ENCODE data around the gene CRYBG1.
A peak's percentile ranks its signal among the peaks of the same experiment; 100 is the strongest.

Gene CRYBG1

DNA sequence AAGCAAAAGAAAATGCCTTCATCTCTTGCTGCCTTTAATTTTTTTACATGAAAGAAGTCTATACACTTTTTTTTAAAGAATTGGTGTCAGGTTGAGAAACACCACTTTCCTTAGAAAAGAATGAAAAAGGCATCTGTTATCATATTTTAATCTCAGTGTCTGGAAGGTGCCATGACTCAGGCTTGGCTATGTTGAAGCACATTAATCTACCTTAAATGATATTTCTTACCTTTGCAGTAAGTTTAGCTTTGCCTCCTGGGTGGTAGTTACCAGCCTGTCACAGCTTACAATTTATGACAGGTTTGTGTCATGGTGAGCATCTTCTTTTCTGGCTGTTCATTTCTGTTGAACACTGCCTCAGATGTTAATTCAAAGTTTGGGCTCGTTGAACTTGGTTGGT is 173.5 kb downstream of the CRYBG1 start:
- H3K4me3 ChIP-seq (replicated peaks; ENCODE audit: insufficient read depth, low read length), result no peak overlapping the region
- no peak for DNase-seq (ENCODE audit: low read depth in 1 of 2, low spot score in 1 of 2)
- H3K27ac ChIP-seq (replicated peaks), result peak overlapping the region; percentile 46
- no peaks in the 10 kb centered on the region for H3K27me3 ChIP-seq (ENCODE audit: insufficient read depth, poor library complexity, severe bottlenecking)
- no peak for TF ChIP-seq POLR2AphosphoS5 (IDR thresholded peaks at IDR 0.05; ENCODE audit: low read depth)
- TF ChIP-seq SPI1 (IDR thresholded peaks at IDR 0.05; ENCODE audit: borderline replicate concordance, low read depth), result no peak
- TF ChIP-seq, protein P1, sequence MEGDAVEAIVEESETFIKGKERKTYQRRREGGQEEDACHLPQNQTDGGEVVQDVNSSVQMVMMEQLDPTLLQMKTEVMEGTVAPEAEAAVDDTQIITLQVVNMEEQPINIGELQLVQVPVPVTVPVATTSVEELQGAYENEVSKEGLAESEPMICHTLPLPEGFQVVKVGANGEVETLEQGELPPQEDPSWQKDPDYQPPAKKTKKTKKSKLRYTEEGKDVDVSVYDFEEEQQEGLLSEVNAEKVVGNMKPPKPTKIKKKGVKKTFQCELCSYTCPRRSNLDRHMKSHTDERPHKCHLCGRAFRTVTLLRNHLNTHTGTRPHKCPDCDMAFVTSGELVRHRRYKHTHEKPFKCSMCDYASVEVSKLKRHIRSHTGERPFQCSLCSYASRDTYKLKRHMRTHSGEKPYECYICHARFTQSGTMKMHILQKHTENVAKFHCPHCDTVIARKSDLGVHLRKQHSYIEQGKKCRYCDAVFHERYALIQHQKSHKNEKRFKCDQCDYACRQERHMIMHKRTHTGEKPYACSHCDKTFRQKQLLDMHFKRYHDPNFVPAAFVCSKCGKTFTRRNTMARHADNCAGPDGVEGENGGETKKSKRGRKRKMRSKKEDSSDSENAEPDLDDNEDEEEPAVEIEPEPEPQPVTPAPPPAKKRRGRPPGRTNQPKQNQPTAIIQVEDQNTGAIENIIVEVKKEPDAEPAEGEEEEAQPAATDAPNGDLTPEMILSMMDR (IDR thresholded peaks at IDR 0.05; ENCODE audit: insufficient read depth, low read length), result no peak
- no peak for TF ChIP-seq GABPA (IDR thresholded peaks at IDR 0.05; ENCODE audit: low read depth)

DNA sequence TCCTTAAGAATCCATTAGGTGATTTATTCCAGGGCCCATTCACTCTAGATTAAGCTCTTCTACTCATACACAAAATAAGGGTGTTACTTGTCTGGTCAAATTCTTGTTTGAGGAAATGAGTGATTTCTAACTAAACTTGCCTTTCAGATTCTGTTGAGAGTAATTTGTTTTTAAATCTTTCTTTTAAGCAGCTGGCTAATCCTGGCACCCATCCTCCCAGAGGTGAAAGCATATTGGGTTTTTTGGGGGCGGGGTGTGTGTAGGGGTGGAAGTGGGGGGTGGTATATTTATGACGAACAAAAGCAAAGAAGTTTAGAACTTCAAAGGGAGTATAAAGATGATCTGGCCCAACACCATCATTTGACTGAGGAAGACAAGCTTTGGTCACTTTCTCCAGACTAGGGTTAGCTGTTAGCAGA is 174.1 kb downstream of the CRYBG1 start:
- no peaks in the 10 kb centered on the region for H3K27me3 ChIP-seq (ENCODE audit: insufficient read depth, poor library complexity, severe bottlenecking)
- no peak for DNase-seq (ENCODE audit: low read depth in 1 of 2, low spot score in 1 of 2)
- TF ChIP-seq GABPA (IDR thresholded peaks at IDR 0.05; ENCODE audit: low read depth) (no peak), SPI1 (IDR thresholded peaks at IDR 0.05; ENCODE audit: borderline replicate concordance, low read depth) (no peak)
- no peak overlapping the region for H3K27ac ChIP-seq (replicated peaks)
- no peak overlapping the region for H3K4me3 ChIP-seq (replicated peaks; ENCODE audit: insufficient read depth, low read length)

DNA sequence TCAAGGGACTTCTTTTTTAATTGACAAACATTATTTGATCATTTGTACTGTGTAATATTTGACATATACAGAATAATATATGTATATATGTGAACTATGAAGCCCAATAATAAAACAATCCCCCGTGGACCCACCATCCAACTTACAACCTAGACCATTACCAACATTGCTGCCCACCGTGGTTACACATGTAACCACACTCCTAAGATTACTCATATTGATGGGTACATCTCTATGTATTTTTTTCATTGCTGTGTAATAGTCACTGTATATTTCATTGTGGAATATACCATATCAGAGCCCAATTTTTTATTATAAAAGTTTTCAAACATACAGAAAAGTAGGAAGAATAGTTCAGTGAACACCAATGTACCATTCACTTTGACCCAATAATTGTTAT is 174.5 kb downstream of the CRYBG1 start:
- DNase-seq (ENCODE audit: low read depth in 1 of 2, low spot score in 1 of 2), result no peak
- Histone ChIP-seq H3K27ac (replicated peaks) (no peak overlapping the region), H3K27me3 (ENCODE audit: insufficient read depth, poor library complexity, severe bottlenecking) (no peaks in the 10 kb centered on the region), H3K4me3 (replicated peaks; ENCODE audit: insufficient read depth, low read length) (no peak overlapping the region)
- TF ChIP-seq POLR2AphosphoS5 (IDR thresholded peaks at IDR 0.05; ENCODE audit: low read depth) (no peak), SPI1 (IDR thresholded peaks at IDR 0.05; ENCODE audit: borderline replicate concordance, low read depth) (no peak), GABPA (IDR thresholded peaks at IDR 0.05; ENCODE audit: low read depth) (no peak)
- TF ChIP-seq, protein P1 (IDR thresholded peaks at IDR 0.05; ENCODE audit: insufficient read depth, low read length), result no peak
- TF ChIP-seq, protein P2, sequence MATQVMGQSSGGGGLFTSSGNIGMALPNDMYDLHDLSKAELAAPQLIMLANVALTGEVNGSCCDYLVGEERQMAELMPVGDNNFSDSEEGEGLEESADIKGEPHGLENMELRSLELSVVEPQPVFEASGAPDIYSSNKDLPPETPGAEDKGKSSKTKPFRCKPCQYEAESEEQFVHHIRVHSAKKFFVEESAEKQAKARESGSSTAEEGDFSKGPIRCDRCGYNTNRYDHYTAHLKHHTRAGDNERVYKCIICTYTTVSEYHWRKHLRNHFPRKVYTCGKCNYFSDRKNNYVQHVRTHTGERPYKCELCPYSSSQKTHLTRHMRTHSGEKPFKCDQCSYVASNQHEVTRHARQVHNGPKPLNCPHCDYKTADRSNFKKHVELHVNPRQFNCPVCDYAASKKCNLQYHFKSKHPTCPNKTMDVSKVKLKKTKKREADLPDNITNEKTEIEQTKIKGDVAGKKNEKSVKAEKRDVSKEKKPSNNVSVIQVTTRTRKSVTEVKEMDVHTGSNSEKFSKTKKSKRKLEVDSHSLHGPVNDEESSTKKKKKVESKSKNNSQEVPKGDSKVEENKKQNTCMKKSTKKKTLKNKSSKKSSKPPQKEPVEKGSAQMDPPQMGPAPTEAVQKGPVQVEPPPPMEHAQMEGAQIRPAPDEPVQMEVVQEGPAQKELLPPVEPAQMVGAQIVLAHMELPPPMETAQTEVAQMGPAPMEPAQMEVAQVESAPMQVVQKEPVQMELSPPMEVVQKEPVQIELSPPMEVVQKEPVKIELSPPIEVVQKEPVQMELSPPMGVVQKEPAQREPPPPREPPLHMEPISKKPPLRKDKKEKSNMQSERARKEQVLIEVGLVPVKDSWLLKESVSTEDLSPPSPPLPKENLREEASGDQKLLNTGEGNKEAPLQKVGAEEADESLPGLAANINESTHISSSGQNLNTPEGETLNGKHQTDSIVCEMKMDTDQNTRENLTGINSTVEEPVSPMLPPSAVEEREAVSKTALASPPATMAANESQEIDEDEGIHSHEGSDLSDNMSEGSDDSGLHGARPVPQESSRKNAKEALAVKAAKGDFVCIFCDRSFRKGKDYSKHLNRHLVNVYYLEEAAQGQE (IDR thresholded peaks at IDR 0.05; ENCODE audit: insufficient replicate concordance, low read depth), result no peak

DNA sequence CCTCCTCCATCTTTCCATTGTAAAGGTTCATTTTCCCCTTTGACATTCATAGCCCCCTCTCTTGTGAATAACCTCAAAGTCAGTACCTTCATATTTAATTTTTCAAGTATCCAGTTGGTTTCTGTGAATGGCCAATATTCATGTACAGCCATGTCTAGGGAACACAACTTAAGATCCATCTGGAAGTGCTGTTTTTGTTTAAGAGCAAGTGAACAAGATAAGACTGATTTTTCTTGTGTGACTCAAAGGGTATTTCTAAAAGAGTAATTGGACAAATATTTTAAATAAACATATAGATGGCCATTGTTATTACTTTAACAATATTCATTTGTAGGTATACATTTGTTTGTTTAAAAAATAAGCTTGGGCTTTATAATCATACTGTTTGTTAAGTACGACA is 175.8 kb downstream of the CRYBG1 start:
- H3K27ac ChIP-seq (replicated peaks), result peak overlapping the region; percentile 43
- TF ChIP-seq POLR2AphosphoS5 (IDR thresholded peaks at IDR 0.05; ENCODE audit: low read depth) (no peak), SPI1 (IDR thresholded peaks at IDR 0.05; ENCODE audit: borderline replicate concordance, low read depth) (no peak), GABPA (IDR thresholded peaks at IDR 0.05; ENCODE audit: low read depth) (no peak)
- TF ChIP-seq, protein P1 (IDR thresholded peaks at IDR 0.05; ENCODE audit: insufficient read depth, low read length), result no peak
- TF ChIP-seq, protein P2 (IDR thresholded peaks at IDR 0.05; ENCODE audit: insufficient replicate concordance, low read depth), result no peak
- no peak for DNase-seq (ENCODE audit: low read depth in 1 of 2, low spot score in 1 of 2)

More for the DNA sequence above, 175.8 kb downstream of the CRYBG1 start:
- H3K4me3 ChIP-seq (replicated peaks; ENCODE audit: insufficient read depth, low read length), result no peak overlapping the region
- H3K27me3 ChIP-seq (ENCODE audit: insufficient read depth, poor library complexity, severe bottlenecking), result no peaks in the 10 kb centered on the region
